Panc1 (cell line): ENCODE results near the gene SLC8B1. TPM values are rescaled to one million over a fixed set of nuclear protein-coding genes. Genes with fewer than 3 reads are reported as not detected.

Experiments
- ATAC-seq: fragments of 200-7000 bp; cut with Tn5 transposase; 2 replicates; pipeline ENCODE4 v1.9.1; 2020; ENCODE audit warnings: mild to moderate bottlenecking, moderate library complexity
- BruUV-seq: library from RNA; stranded (reverse); fragments of 400-500 nt; replicated peaks from 2 replicates; lab custom pipeline; 2021; lab: Mats Ljungman, UMichigan
- CTCF ChIA-PET: fragments of 300-600 bp; sonication (Branson Sonifier 250); formaldehyde crosslinking; loops from one replicate; lab custom pipeline; 2022; ENCODE audit warnings: antibody characterized with exemption; lab: Charles Lee
- POLR2A ChIA-PET: fragments of 300-600 bp; sonication (Branson Sonifier 250); formaldehyde crosslinking; loops from one replicate; lab custom pipeline; 2022; ENCODE audit warnings: antibody characterized with exemption; lab: Charles Lee
- DNase-seq: peaks from one replicate; pipeline ENCODE4 v3.0.0-alpha.2; 2010; ENCODE audit warnings: low read depth, low spot score
- H3K27ac ChIP-seq: 2 replicates; pipeline ENCODE4 v1.5.1; 2011; ENCODE audit warnings: mild to moderate bottlenecking, low read length, inconsistent platforms
- H3K27me3 ChIP-seq: fragments of 200-500 bp; sonication (Bioruptor generic); 2 replicates; pipeline ENCODE4 v1.6.0; 2014; ENCODE audit warnings: low read length, inconsistent platforms; ENCODE audit not compliant: control insufficient read depth, insufficient read depth
- H3K36me3 ChIP-seq: fragments of 200-500 bp; sonication (Bioruptor generic); 2 replicates; pipeline ENCODE4 v1.5.1; 2014; ENCODE audit warnings: inconsistent platforms, mild to moderate bottlenecking, low read length, moderate library complexity; ENCODE audit not compliant: control insufficient read depth, insufficient read depth
- H3K4me1 ChIP-seq: 2 replicates; pipeline ENCODE4 v1.5.1; 2011; ENCODE audit warnings: inconsistent platforms, mild to moderate bottlenecking, low read length, moderate library complexity; ENCODE audit not compliant: control insufficient read depth, insufficient read depth
- H3K4me3 ChIP-seq, 2 experiments: 2 replicates each; pipeline ENCODE4 v1.5.1; 2011 to 2012; ENCODE audit warnings: low read depth in 2 of 2, low read length in 2 of 2, mild to moderate bottlenecking in 2 of 2, inconsistent platforms in 1 of 2, moderate library complexity in 1 of 2
- H3K9me3 ChIP-seq: fragments of 200-500 bp; sonication (Bioruptor generic); 2 replicates; pipeline ENCODE4 v1.5.1; 2014; ENCODE audit warnings: low read depth, mild to moderate bottlenecking, inconsistent platforms, low read length, moderate library complexity; ENCODE audit not compliant: control insufficient read depth, insufficient read depth
- POLR2AphosphoS5 ChIP-seq: IDR thresholded peaks from 2 replicates; pipeline ENCODE4 v1.6.1; 2012; ENCODE audit warnings: mild to moderate bottlenecking, low read depth, low read length, moderate library complexity
- REST ChIP-seq, 2 experiments: IDR thresholded peaks; 2 replicates each; pipeline ENCODE4 v1.6.1; 2011 to 2012; ENCODE audit warnings: low read depth in 2 of 2, control low read depth in 1 of 2, low read length in 1 of 2, mild to moderate bottlenecking in 1 of 2, moderate library complexity in 1 of 2; ENCODE audit not compliant: insufficient read depth in 1 of 2
- SIN3A ChIP-seq: IDR thresholded peaks from 2 replicates; pipeline ENCODE4 v1.6.1; 2012; ENCODE audit warnings: low read depth, mild to moderate bottlenecking, low read length, moderate library complexity, borderline replicate concordance; ENCODE audit not compliant: insufficient read depth
- TCF7L2 ChIP-seq: IDR thresholded peaks from 2 replicates; pipeline ENCODE4 v1.6.1; 2011; ENCODE audit warnings: mild to moderate bottlenecking, low read depth, low read length, inconsistent platforms
- in situ Hi-C: cut with HindIII; loops from 2 replicates; pipeline ENCODE4 v1.10.0; 2016; ENCODE audit warnings: low sequenced_read_pairs, low pct_unique_long_range_greater_than_20kb
- intact Hi-C: fragments of 100-400 bp; cut with micrococcal nuclease; formaldehyde crosslinking; loops from one replicate; pipeline ENCODE4 v1.10.0; 2022; ENCODE audit not compliant: unreplicated experiment
- total RNA-seq: library from RNA; stranded (reverse); gene quantifications from one replicate; pipeline ENCODE4 v1.2.1, GENCODE V29; 2021; ENCODE audit not compliant: unreplicated experiment
- TF ChIP-seq, protein P1 (sequence below): fragments of 450-650 bp; IDR thresholded peaks from 2 replicates; pipeline ENCODE4 v1.5.1; 2017; ENCODE audit warnings: mild to moderate bottlenecking

SLC8B1 gene
- total RNA-seq, 1 experiment from 2014 or later: 26.7 TPM

GRCh38 chr12:113330505-113330904 is 4.4 kb downstream of the SLC8B1 start:
- no peak for TF ChIP-seq POLR2AphosphoS5
- no peak for TF ChIP-seq TCF7L2
- TF ChIP-seq, protein P1, sequence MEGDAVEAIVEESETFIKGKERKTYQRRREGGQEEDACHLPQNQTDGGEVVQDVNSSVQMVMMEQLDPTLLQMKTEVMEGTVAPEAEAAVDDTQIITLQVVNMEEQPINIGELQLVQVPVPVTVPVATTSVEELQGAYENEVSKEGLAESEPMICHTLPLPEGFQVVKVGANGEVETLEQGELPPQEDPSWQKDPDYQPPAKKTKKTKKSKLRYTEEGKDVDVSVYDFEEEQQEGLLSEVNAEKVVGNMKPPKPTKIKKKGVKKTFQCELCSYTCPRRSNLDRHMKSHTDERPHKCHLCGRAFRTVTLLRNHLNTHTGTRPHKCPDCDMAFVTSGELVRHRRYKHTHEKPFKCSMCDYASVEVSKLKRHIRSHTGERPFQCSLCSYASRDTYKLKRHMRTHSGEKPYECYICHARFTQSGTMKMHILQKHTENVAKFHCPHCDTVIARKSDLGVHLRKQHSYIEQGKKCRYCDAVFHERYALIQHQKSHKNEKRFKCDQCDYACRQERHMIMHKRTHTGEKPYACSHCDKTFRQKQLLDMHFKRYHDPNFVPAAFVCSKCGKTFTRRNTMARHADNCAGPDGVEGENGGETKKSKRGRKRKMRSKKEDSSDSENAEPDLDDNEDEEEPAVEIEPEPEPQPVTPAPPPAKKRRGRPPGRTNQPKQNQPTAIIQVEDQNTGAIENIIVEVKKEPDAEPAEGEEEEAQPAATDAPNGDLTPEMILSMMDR: no peak
- intact Hi-C loops (no loop called here), in situ Hi-C loops (no loop called here)
- H3K9me3 ChIP-seq: no peaks in the 10 kb centered on the region
- POLR2A ChIA-PET: no interaction called here
- H3K4me3 ChIP-seq: no peak overlapping the region
- H3K4me1 ChIP-seq: peaks cover 10% of the 10 kb centered on the region; the same call in 1 of the 2 replicates
- no peaks in the 10 kb centered on the region for H3K27me3 ChIP-seq
- CTCF ChIA-PET: no interaction called here
- H3K36me3 ChIP-seq: no peaks in the 10 kb centered on the region; the same call in 1 of the 2 replicates
- BruUV-seq: no TSS peak
- no peak overlapping the region for H3K27ac ChIP-seq
- ATAC-seq (no peak), DNase-seq (no peak)

GRCh38 chr12:113329791-113330417 is 5.0 kb downstream of the SLC8B1 start:
- H3K27ac ChIP-seq: no peak overlapping the region
- POLR2A ChIA-PET: no interaction called here

More at GRCh38 chr12:113329791-113330417, 5.0 kb downstream of the SLC8B1 start:
- H3K27me3 ChIP-seq: no peaks in the 10 kb centered on the region
- DNase-seq (no peak), ATAC-seq (no peak)
- intact Hi-C loops (no loop called here), in situ Hi-C loops (no loop called here)
- H3K9me3 ChIP-seq: no peaks in the 10 kb centered on the region
- no peaks in the 10 kb centered on the region; the same call in 1 of the 2 replicates for H3K36me3 ChIP-seq
- peaks cover 10% of the 10 kb centered on the region; the same call in 1 of the 2 replicates for H3K4me1 ChIP-seq
- H3K4me3 ChIP-seq: no peak overlapping the region
- no peak for TF ChIP-seq POLR2AphosphoS5
- no peak for TF ChIP-seq TCF7L2
- TF ChIP-seq, protein P1: no peak
- no peak for TF ChIP-seq SIN3A
- TF ChIP-seq REST (IDR thresholded peaks at IDR 0.05; ENCODE audit: insufficient read depth in 1 of 2, low read depth in 2 of 2, low read length in 1 of 2): no peak
- CTCF ChIA-PET: no interaction called here
- BruUV-seq: no TSS peak
